Esophagus (tissue), 2 donors: Measurements from ENCODE around the gene GRAMD1B. TPM values are rescaled to one million over a fixed set of nuclear protein-coding genes. Genes with fewer than 3 reads are reported as not detected.

Experiments used
- H3K27ac ChIP-seq, 2 donors: one replicate each; pipeline ENCODE4 v1.5.1; 2013; ENCODE audit warnings: low read depth in 2 of 2, mild to moderate bottlenecking in 2 of 2, inconsistent platforms in 1 of 2, low read length in 1 of 2, moderate library complexity in 1 of 2
- H3K27me3 ChIP-seq, 2 donors: one replicate each; pipeline ENCODE4 v1.6.1; 2013; ENCODE audit warnings: low read length in 2 of 2, control low read depth in 1 of 2, mild to moderate bottlenecking in 1 of 2; ENCODE audit not compliant: insufficient read depth in 2 of 2, control insufficient read depth in 1 of 2
- H3K36me3 ChIP-seq, 2 donors: one replicate each; pipeline ENCODE4 v1.6.1; 2013; ENCODE audit warnings: low read length in 1 of 2; ENCODE audit not compliant: control insufficient read depth in 2 of 2, insufficient read depth in 2 of 2
- H3K4me1 ChIP-seq, 2 donors: one replicate each; pipeline ENCODE4 v1.6.1; 2013; ENCODE audit warnings: low read length in 1 of 2; ENCODE audit not compliant: control insufficient read depth in 2 of 2, insufficient read depth in 2 of 2
- H3K4me3 ChIP-seq, 2 donors: one replicate each; pipeline ENCODE4 v1.5.1; 2013; ENCODE audit warnings: low read length in 2 of 2, mild to moderate bottlenecking in 2 of 2, low read depth in 1 of 2, moderate library complexity in 1 of 2
- H3K9me3 ChIP-seq, 2 donors: one replicate each; pipeline ENCODE4 v1.6.1; 2013; ENCODE audit warnings: mild to moderate bottlenecking in 2 of 2, low read depth in 1 of 2, low read length in 1 of 2, moderate library complexity in 1 of 2; ENCODE audit not compliant: control insufficient read depth in 2 of 2, insufficient read depth in 1 of 2
- WGBS, 2 donors: extraction: QIAGEN DNeasy Blood & Tissue Kit; methylation state at CpG; one replicate each; pipeline ENCODE4 v1.1.7; 2013; 5-methylcytosine and 5-hydroxymethylcytosine counted together
- polyA plus RNA-seq, 2 donors: library from polyadenylated mRNA; stranded (reverse); fragments of 200-250 nt; gene quantifications; one replicate each; pipeline ENCODE4 v1.2.3, GENCODE V29; 2013
- donor health status: healthy with polysubstance abuse.
- donor health status: Bipolar disorder and iron deficiency.

Gene GRAMD1B
- polyA plus RNA-seq, 2 donors = 0.26 to 0.37 TPM

- H3K36me3 ChIP-seq = no peaks in the 10 kb centered on the region
- no peak overlapping the region for H3K4me3 ChIP-seq
- H3K27me3 ChIP-seq = no peaks in the 10 kb centered on the region
- no peaks in the 10 kb centered on the region for H3K9me3 ChIP-seq
- H3K4me1 ChIP-seq = no peaks in the 10 kb centered on the region
- no peak overlapping the region for H3K27ac ChIP-seq
Observed at GRCh38 chr11:123392431-123392830, 37.6 kb upstream of the GRAMD1B start.

GRCh38 chr11:123392844-123393243, 37.2 kb upstream of the GRAMD1B start:
- 55 to 73% methylated on average over 3 of the region's 3 CpGs for WGBS, 2 donors
- no peaks in the 10 kb centered on the region for H3K9me3 ChIP-seq
- H3K4me3 ChIP-seq = no peak overlapping the region
- H3K27ac ChIP-seq = no peak overlapping the region
- H3K4me1 ChIP-seq = no peaks in the 10 kb centered on the region
- H3K27me3 ChIP-seq = no peaks in the 10 kb centered on the region
- no peaks in the 10 kb centered on the region for H3K36me3 ChIP-seq

GRCh38 chr11:123393312-123393927, 36.6 kb upstream of the GRAMD1B start:
- H3K4me3 ChIP-seq = no peak overlapping the region
- no peaks in the 10 kb centered on the region for H3K27me3 ChIP-seq
- H3K27ac ChIP-seq = no peak overlapping the region
- H3K4me1 ChIP-seq = no peaks in the 10 kb centered on the region
- no peaks in the 10 kb centered on the region for H3K9me3 ChIP-seq
- no peaks in the 10 kb centered on the region for H3K36me3 ChIP-seq
- 59 to 69% methylated on average over 6 of the region's 6 CpGs for WGBS, 2 donors

- 58 to 67% methylated on average over 7 of the region's 7 CpGs for WGBS, 2 donors
- Histone ChIP-seq H3K27ac (no peak overlapping the region), H3K9me3 (no peaks in the 10 kb centered on the region), H3K36me3 (no peaks in the 10 kb centered on the region), H3K4me1 (no peaks in the 10 kb centered on the region), H3K4me3 (no peak overlapping the region), H3K27me3 (no peaks in the 10 kb centered on the region)
Observed at GRCh38 chr11:123404676-123405075, 25.4 kb upstream of the GRAMD1B start.

GRCh38 chr11:123405123-123405592, 24.9 kb upstream of the GRAMD1B start:
- Histone ChIP-seq H3K9me3 (no peaks in the 10 kb centered on the region), H3K27ac (no peak overlapping the region), H3K36me3 (no peaks in the 10 kb centered on the region), H3K27me3 (no peaks in the 10 kb centered on the region), H3K4me1 (no peaks in the 10 kb centered on the region), H3K4me3 (no peak overlapping the region)
- 74 to 75% methylated on average over 5 of the region's 5 CpGs for WGBS, 2 donors

- Histone ChIP-seq H3K27me3 (no peaks in the 10 kb centered on the region), H3K27ac (no peak overlapping the region), H3K36me3 (no peaks in the 10 kb centered on the region), H3K4me1 (no peaks in the 10 kb centered on the region), H3K4me3 (no peak overlapping the region), H3K9me3 (no peaks in the 10 kb centered on the region)
- 52 to 62% methylated on average over 4 of the region's 4 CpGs for WGBS, 2 donors
Observed at GRCh38 chr11:123406441-123407129, 23.5 kb upstream of the GRAMD1B start.

- Histone ChIP-seq H3K4me1 (no peaks in the 10 kb centered on the region), H3K27ac (no peak overlapping the region), H3K27me3 (no peaks in the 10 kb centered on the region), H3K4me3 (no peak overlapping the region), H3K9me3 (no peaks in the 10 kb centered on the region), H3K36me3 (no peaks in the 10 kb centered on the region)
- 11 to 12% methylated on average over 7 of the region's 7 CpGs for WGBS, 2 donors
Observed at GRCh38 chr11:123407130-123407995, 22.7 kb upstream of the GRAMD1B start.

- 56 to 65% methylated on average over 7 of the region's 7 CpGs for WGBS, 2 donors
- Histone ChIP-seq H3K27me3 (no peaks in the 10 kb centered on the region), H3K4me1 (no peaks in the 10 kb centered on the region), H3K36me3 (no peaks in the 10 kb centered on the region), H3K4me3 (no peak overlapping the region), H3K27ac (no peak overlapping the region), H3K9me3 (no peaks in the 10 kb centered on the region)
Observed at GRCh38 chr11:123407996-123408597, 22.0 kb upstream of the GRAMD1B start.

- WGBS, 2 donors = 62 to 78% methylated on average over 8 of the region's 8 CpGs
- Histone ChIP-seq H3K4me3 (no peak overlapping the region), H3K4me1 (no peaks in the 10 kb centered on the region)
Observed at GRCh38 chr11:123408619-123409455, 21.2 kb upstream of the GRAMD1B start.

More at GRCh38 chr11:123408619-123409455, 21.2 kb upstream of the GRAMD1B start:
- Histone ChIP-seq H3K27ac (no peak overlapping the region), H3K36me3 (no peaks in the 10 kb centered on the region), H3K27me3 (no peaks in the 10 kb centered on the region), H3K9me3 (no peaks in the 10 kb centered on the region)
